IMR-90 (cell line): ENCODE measurements around the gene MPRIP. TPM values are rescaled to one million over a fixed set of nuclear protein-coding genes. Genes with fewer than 3 reads are reported as not detected.

ENCODE experiments used
- ATAC-seq: fragments of 200-7000 bp; cut with Tn5 transposase; 2 replicates; pipeline ENCODE4 v1.9.1; 2020; ENCODE audit warnings: low read depth, mild to moderate bottlenecking, moderate library complexity
- BruUV-seq: library from RNA; stranded (reverse); fragments of 400-500 nt; replicated peaks from 2 replicates; lab custom pipeline; 2021; lab: Mats Ljungman, UMichigan
- CTCF ChIA-PET: fragments of 300-600 bp; formaldehyde crosslinking; extraction: SDS; loops from one replicate; lab custom pipeline; 2021; ENCODE audit warnings: antibody characterized with exemption; lab: Yijun Ruan, JAX
- POLR2A ChIA-PET: fragments of 300-600 bp; sonication (Branson Sonifier 250); formaldehyde crosslinking; loops from one replicate; lab custom pipeline; 2022; ENCODE audit warnings: antibody characterized with exemption; ENCODE audit not compliant: unreplicated experiment; lab: Charles Lee
- DNase-seq: peaks from one replicate; pipeline ENCODE4 v3.0.0; 2013
- H2AFZ ChIP-seq: replicated peaks from 2 replicates; pipeline ENCODE3; 2013; ENCODE audit warnings: low read length, mild to moderate bottlenecking; ENCODE audit not compliant: poor library complexity
- H2AK5ac ChIP-seq: 2 replicates; pipeline ENCODE4 v1.6.1; 2013; ENCODE audit warnings: low read depth, low read length, inconsistent platforms
- H2AK9ac ChIP-seq: replicated peaks from 2 replicates; pipeline ENCODE3; 2013; ENCODE audit warnings: mild to moderate bottlenecking, low read depth, low read length, moderate library complexity; ENCODE audit not compliant: poor library complexity
- H2BK120ac ChIP-seq: 2 replicates; pipeline ENCODE4 v1.6.1; 2013; ENCODE audit warnings: low read depth, low read length, inconsistent platforms
- H2BK15ac ChIP-seq: 3 replicates; pipeline ENCODE4 v1.6.1; 2013; ENCODE audit warnings: low read depth, low read length, inconsistent platforms
- H2BK20ac ChIP-seq: 2 replicates; pipeline ENCODE4 v1.6.1; 2013; ENCODE audit warnings: low read depth, mild to moderate bottlenecking, inconsistent platforms, low read length, moderate library complexity
- H2BK5ac ChIP-seq: 2 replicates; pipeline ENCODE4 v1.6.1; 2013; ENCODE audit warnings: mild to moderate bottlenecking, low read depth, low read length, inconsistent platforms; ENCODE audit not compliant: poor library complexity, severe bottlenecking
- H3K14ac ChIP-seq: replicated peaks from 2 replicates; pipeline ENCODE4 v1.6.1; 2013; ENCODE audit warnings: low read depth, low read length, inconsistent platforms
- H3K18ac ChIP-seq: 2 replicates; pipeline ENCODE4 v1.6.1; 2013; ENCODE audit warnings: low read depth, low read length, control low read depth
- H3K23ac ChIP-seq: 2 replicates; pipeline ENCODE4 v1.6.1; 2013; ENCODE audit warnings: low read depth, low read length, inconsistent platforms
- H3K27ac ChIP-seq: 2 replicates; pipeline ENCODE4 v1.5.1; 2013; ENCODE audit warnings: mild to moderate bottlenecking, control low read depth, low read length; ENCODE audit not compliant: insufficient read depth
- H3K27me3 ChIP-seq: 2 replicates; pipeline ENCODE4 v1.6.1; 2013; ENCODE audit warnings: low read length; ENCODE audit not compliant: control insufficient read depth, insufficient read depth
- H3K36me3 ChIP-seq: 2 replicates; pipeline ENCODE4 v1.6.1; 2013; ENCODE audit warnings: low read length, mixed read lengths; ENCODE audit not compliant: control insufficient read depth, insufficient read depth
- H3K4ac ChIP-seq: 2 replicates; pipeline ENCODE4 v1.6.1; 2013; ENCODE audit warnings: low read depth, low read length, inconsistent platforms
- H3K4me1 ChIP-seq: 2 replicates; pipeline ENCODE4 v1.6.1; 2013; ENCODE audit warnings: low read length, mixed read lengths; ENCODE audit not compliant: control insufficient read depth, insufficient read depth
- H3K4me2 ChIP-seq: 2 replicates; pipeline ENCODE4 v1.6.1; 2013; ENCODE audit warnings: low read depth, mild to moderate bottlenecking, control low read depth, low read length, moderate library complexity
- H3K4me3 ChIP-seq: 2 replicates; pipeline ENCODE4 v1.5.1; 2013; ENCODE audit warnings: low read depth, mild to moderate bottlenecking, control low read depth, low read length, moderate library complexity; ENCODE audit not compliant: insufficient read depth
- H3K56ac ChIP-seq: 2 replicates; pipeline ENCODE4 v1.6.1; 2013; ENCODE audit warnings: low read length, inconsistent platforms; ENCODE audit not compliant: insufficient read depth; ENCODE audit errors: extremely low read depth
- H3K79me1 ChIP-seq, 2 experiments: 2 replicates each; pipeline ENCODE4 v1.6.1; 2013; ENCODE audit warnings: low read length in 2 of 2, inconsistent platforms in 1 of 2, low read depth in 1 of 2
- H3K9ac ChIP-seq: 2 replicates; pipeline ENCODE4 v1.6.1; 2013; ENCODE audit warnings: low read depth, low read length, control low read depth
- H3K9me1 ChIP-seq: 2 replicates; pipeline ENCODE4 v1.6.1; 2013; ENCODE audit warnings: low read length, inconsistent platforms; ENCODE audit not compliant: insufficient read depth
- H3K9me3 ChIP-seq: 2 replicates; pipeline ENCODE4 v1.6.1; 2013; ENCODE audit warnings: low read length; ENCODE audit not compliant: control insufficient read depth, insufficient read depth
- H4K20me1 ChIP-seq: 2 replicates; pipeline ENCODE4 v1.6.1; 2013; ENCODE audit warnings: low read length, inconsistent platforms; ENCODE audit not compliant: insufficient read depth
- H4K5ac ChIP-seq: 2 replicates; pipeline ENCODE4 v1.6.1; 2013; ENCODE audit warnings: mild to moderate bottlenecking, low read depth, low read length, control low read depth
- H4K8ac ChIP-seq, 2 experiments: 2 replicates each; pipeline ENCODE4 v1.6.1; 2013; ENCODE audit warnings: low read depth in 2 of 2, low read length in 2 of 2, control low read depth in 1 of 2, inconsistent platforms in 1 of 2
- H4K91ac ChIP-seq: 2 replicates; pipeline ENCODE4 v1.6.1; 2013; ENCODE audit warnings: low read depth, low read length, inconsistent platforms; ENCODE audit not compliant: insufficient read depth
- CTCF ChIP-seq: conservative IDR thresholded peaks from 2 replicates; pipeline ENCODE4 v1.5.1; 2012; ENCODE audit warnings: mild to moderate bottlenecking, low read depth, low read length, improper control_type of control experiment
- RFX5 ChIP-seq: IDR thresholded peaks from 2 replicates; pipeline ENCODE4 v1.8.0; 2012; ENCODE audit warnings: low read depth, mild to moderate bottlenecking, low read length, moderate library complexity
- WGBS, 2 experiments: methylation state at CpG; one replicate each; pipeline versions ENCODE4 v1.1.5 to v1.1.7; 2013; ENCODE audit warnings: missing lambda C conversion rate in 2 of 2; ENCODE audit not compliant: insufficient read length in 1 of 2; ENCODE audit errors: extremely low coverage in 2 of 2; 5-methylcytosine and 5-hydroxymethylcytosine counted together
- dilution Hi-C: fragments of 300-500 bp; cut with HindIII; formaldehyde crosslinking; loops from one replicate; pipeline ENCODE4 v1.14.3; 2018; ENCODE audit warnings: low sequenced_read_pairs; ENCODE audit not compliant: unreplicated experiment
- in situ Hi-C: fragments of 300-500 bp; cut with MboI; formaldehyde crosslinking; loops from 3 replicates; pipeline ENCODE4 v1.14.3; 2019; ENCODE audit warnings: low sequenced_read_pairs, inconsistent platforms, mixed read lengths
- intact Hi-C: fragments of 100-400 bp; cut with micrococcal nuclease; formaldehyde crosslinking; loops from 2 replicates; pipeline ENCODE4 v1.10.0; 2022
- polyA plus RNA-seq, 3 experiments: library from polyadenylated mRNA; depleted of rRNA; stranded (reverse); fragments of >200 nt; gene quantifications; 2 replicates each; pipeline ENCODE4 v1.2.3, GENCODE V29; 2012; ENCODE audit warnings: low replicate concordance in 1 of 3
- total RNA-seq: library from RNA; depleted of rRNA; stranded (reverse); fragments of >200 nt; gene quantifications from 2 replicates; pipeline ENCODE4 v1.2.3, GENCODE V29; 2012

The MPRIP gene
- total and polyA plus RNA-seq, 2 of the 4 experiments (the other 2 are of a cell fraction), result 111 to 149 TPM

GRCh38 chr17:17146786-17147406 is 104.6 kb downstream of the MPRIP start:
- no peak overlapping the region for H2BK120ac ChIP-seq
- in situ Hi-C loops (no loop called here), intact Hi-C loops (no loop called here), dilution Hi-C loops (no loop called here)
- H2AK9ac ChIP-seq, result no peak overlapping the region
- H3K9ac ChIP-seq, result no peak overlapping the region
- no peak overlapping the region for H4K8ac ChIP-seq
- no peak overlapping the region for H3K23ac ChIP-seq
- H3K9me1 ChIP-seq, result peaks cover 12% of the 10 kb centered on the region
- 92% methylated on average over 5 of the region's 14 CpGs; no CpG with 5 or more reads in 1 of the 2 experiments for WGBS, 2 experiments
- BruUV-seq, result no TSS peak
- H3K9me3 ChIP-seq, result no peaks in the 10 kb centered on the region
- no peak overlapping the region for H2BK5ac ChIP-seq
- peaks cover 8% of the 10 kb centered on the region; the same call in 1 of the 2 replicates for H4K20me1 ChIP-seq
- H3K27ac ChIP-seq, result no peak overlapping the region
- no peak overlapping the region for H2AFZ ChIP-seq
- H3K36me3 ChIP-seq, result peaks cover 66% of the 10 kb centered on the region
- no peak for DNase-seq
- no peak for ATAC-seq
- no peaks in the 10 kb centered on the region for H3K27me3 ChIP-seq
- ChIA-PET POLR2A (no interaction called here), CTCF (no interaction called here)
- no peak overlapping the region for H3K4me2 ChIP-seq
- H3K79me1 ChIP-seq, result peaks cover 6 to 27% of the 10 kb centered on the region in 2 experiments; a peak in 2 of 4 replicates
- H2AK5ac ChIP-seq, result no peak overlapping the region
- H3K56ac ChIP-seq, result no peak overlapping the region
- H4K91ac ChIP-seq, result no peak overlapping the region
- peaks cover 9% of the 10 kb centered on the region for H3K4me1 ChIP-seq
- no peak overlapping the region for H2BK20ac ChIP-seq
- no peak overlapping the region for H3K14ac ChIP-seq
- H3K4me3 ChIP-seq, result no peak overlapping the region
- no peak overlapping the region for H3K4ac ChIP-seq
- no peak overlapping the region for H3K18ac ChIP-seq
- 0 out of 2 replicates have a peak, but pooled peaks have one; percentile 9 for TF ChIP-seq CTCF
- no peak for TF ChIP-seq RFX5
- H4K5ac ChIP-seq, result no peak overlapping the region
- no peak overlapping the region for H2BK15ac ChIP-seq
